HepG2 (cell line): ENCODE measurements around the gene CNIH4. TPM values are rescaled to one million over a fixed set of nuclear protein-coding genes. Genes with fewer than 3 reads are reported as not detected.
A peak's percentile ranks its signal among the peaks of the same experiment; 100 is the strongest.

Experiments
- ATAD3A ChIP-seq: sonication (generic); formaldehyde crosslinking; IDR thresholded peaks from 2 replicates; pipeline ENCODE4 v1.4.0; 2020; ENCODE audit warnings: missing genetic modification reagents
- HMGXB4 ChIP-seq, 2 experiments: sonication (generic) in 1 of 2; formaldehyde crosslinking in 1 of 2; IDR thresholded peaks; 2 replicates each; pipeline versions ENCODE4 v1.4.0 to v1.6.1; 2018 to 2020; ENCODE audit warnings: missing genetic modification reagents in 2 of 2, borderline replicate concordance in 1 of 2, low read depth in 1 of 2, mild to moderate bottlenecking in 1 of 2, missing biosample characterization in 1 of 2
- MIXL1 ChIP-seq: IDR thresholded peaks from 2 replicates; pipeline ENCODE4 v1.6.1; 2016
- RAD21 ChIP-seq: fragments of 450-650 bp; formaldehyde crosslinking; IDR thresholded peaks from 2 replicates; pipeline ENCODE4 v1.5.0; 2020; ENCODE audit warnings: mild to moderate bottlenecking
- SAP130 ChIP-seq: IDR thresholded peaks from 2 replicates; pipeline ENCODE4 v1.6.1; 2016; ENCODE audit warnings: low read depth
- ZNF530 ChIP-seq: sonication (generic); formaldehyde crosslinking; IDR thresholded peaks from 2 replicates; pipeline ENCODE4 v1.5.0; 2020; ENCODE audit warnings: low read depth, mild to moderate bottlenecking, missing genetic modification reagents
- polyA plus RNA-seq, 8 experiments: library from polyadenylated mRNA; depleted of rRNA in 3 of 8; stranded (reverse) in 7 of 8; unstranded in 1 of 8; fragments of >200 nt; fragmentation: Illumina TruSeq in 4 of 8; extraction: Trizol in 4 of 8; gene quantifications; 2 replicates each; pipeline versions ENCODE4 v1.2.1 to v1.2.3, GENCODE V29; 2011 to 2016; ENCODE audit warnings: low read depth in 4 of 8, missing spikeins in 1 of 8, mixed read lengths in 1 of 8; ENCODE audit not compliant: insufficient read depth in 1 of 8
- total RNA-seq, 5 experiments: library from RNA; depleted of rRNA; stranded (reverse); fragments of >200 nt; fragmentation: Illumina TruSeq; extraction: Trizol; gene quantifications; 2 replicates each; pipeline ENCODE4 v1.2.3, GENCODE V29; 2016; ENCODE audit warnings: low read depth in 1 of 5
- TF ChIP-seq, protein P1 (sequence below): sonication (generic); formaldehyde crosslinking; IDR thresholded peaks from 2 replicates; pipeline ENCODE4 v1.5.0; 2020; ENCODE audit warnings: missing genetic modification reagents
- TF ChIP-seq, protein P2 (sequence below): sonication (generic); formaldehyde crosslinking; IDR thresholded peaks from 2 replicates; pipeline ENCODE4 v1.5.0; 2020; ENCODE audit warnings: mild to moderate bottlenecking, missing genetic modification reagents, moderate library complexity

The CNIH4 gene
- total and polyA plus RNA-seq, 2 of the 13 experiments (the other 11 are each of a cell fraction or from before 2014, with no cell fraction given) = 51.8 to 52.9 TPM

DNA sequence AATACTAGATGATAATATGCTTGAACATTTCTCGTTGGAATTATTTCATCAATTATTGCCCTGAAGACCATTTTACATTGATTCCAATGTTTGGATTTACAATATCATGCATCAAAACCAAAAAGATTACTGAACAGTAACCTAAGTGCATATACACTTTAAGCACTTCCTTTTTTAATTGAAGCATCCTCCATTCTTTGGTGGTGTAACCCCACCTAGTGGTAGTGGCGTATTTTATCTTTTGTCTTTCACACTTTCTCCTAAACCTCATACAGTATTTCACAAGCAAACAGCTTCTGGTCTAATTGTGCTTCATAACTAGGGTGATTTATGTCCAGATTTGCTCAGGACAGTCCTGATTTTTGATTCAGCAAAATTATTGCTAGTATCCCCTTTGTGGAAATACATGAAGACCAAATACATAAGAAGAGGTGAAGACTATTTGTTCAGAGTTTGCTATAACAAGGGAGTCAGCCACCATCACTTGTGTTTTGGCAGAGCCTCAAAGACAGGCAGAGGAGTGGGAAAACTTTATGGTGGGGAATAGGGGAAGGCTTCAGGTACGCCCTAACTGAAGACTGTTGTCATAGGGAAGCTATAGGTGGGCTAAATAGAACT, 23.3 kb upstream of the CNIH4 start (continued):
- TF ChIP-seq, protein P1, sequence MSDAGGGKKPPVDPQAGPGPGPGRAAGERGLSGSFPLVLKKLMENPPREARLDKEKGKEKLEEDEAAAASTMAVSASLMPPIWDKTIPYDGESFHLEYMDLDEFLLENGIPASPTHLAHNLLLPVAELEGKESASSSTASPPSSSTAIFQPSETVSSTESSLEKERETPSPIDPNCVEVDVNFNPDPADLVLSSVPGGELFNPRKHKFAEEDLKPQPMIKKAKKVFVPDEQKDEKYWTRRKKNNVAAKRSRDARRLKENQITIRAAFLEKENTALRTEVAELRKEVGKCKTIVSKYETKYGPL (CRISPR knock-in tag) = no peak
- TF ChIP-seq HMGXB4 (CRISPR knock-in tag; IDR thresholded peaks at IDR 0.05; ENCODE audit: borderline replicate concordance in 1 of 2, low read depth in 1 of 2) (0 out of 4 replicates have a peak, but pooled peaks of 1 of the 2 experiments have one; percentile 49), MIXL1 (CRISPR knock-in tag) (peak; percentile 91), SAP130 (CRISPR knock-in tag) (0 out of 2 replicates have a peak, but pooled peaks have one; percentile 17), ATAD3A (CRISPR knock-in tag) (no peak), RAD21 (peak; percentile 70), ZNF530 (CRISPR knock-in tag) (no peak)
- TF ChIP-seq, protein P2, sequence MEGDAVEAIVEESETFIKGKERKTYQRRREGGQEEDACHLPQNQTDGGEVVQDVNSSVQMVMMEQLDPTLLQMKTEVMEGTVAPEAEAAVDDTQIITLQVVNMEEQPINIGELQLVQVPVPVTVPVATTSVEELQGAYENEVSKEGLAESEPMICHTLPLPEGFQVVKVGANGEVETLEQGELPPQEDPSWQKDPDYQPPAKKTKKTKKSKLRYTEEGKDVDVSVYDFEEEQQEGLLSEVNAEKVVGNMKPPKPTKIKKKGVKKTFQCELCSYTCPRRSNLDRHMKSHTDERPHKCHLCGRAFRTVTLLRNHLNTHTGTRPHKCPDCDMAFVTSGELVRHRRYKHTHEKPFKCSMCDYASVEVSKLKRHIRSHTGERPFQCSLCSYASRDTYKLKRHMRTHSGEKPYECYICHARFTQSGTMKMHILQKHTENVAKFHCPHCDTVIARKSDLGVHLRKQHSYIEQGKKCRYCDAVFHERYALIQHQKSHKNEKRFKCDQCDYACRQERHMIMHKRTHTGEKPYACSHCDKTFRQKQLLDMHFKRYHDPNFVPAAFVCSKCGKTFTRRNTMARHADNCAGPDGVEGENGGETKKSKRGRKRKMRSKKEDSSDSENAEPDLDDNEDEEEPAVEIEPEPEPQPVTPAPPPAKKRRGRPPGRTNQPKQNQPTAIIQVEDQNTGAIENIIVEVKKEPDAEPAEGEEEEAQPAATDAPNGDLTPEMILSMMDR (CRISPR knock-in tag) = peak; percentile 82
